HG03575 (cell line): Measurements from ENCODE around the gene RNF20.
"Not testable (repeated sequence)": the region's sequence is repeated elsewhere in the genome, so short reads cannot be mapped to it uniquely, and the experiment has no call there.

Experiments
- ATAC-seq: cut with Tn5 transposase; IDR thresholded peaks from one replicate; pipeline ENCODE4 v1.9.1; 2021; ENCODE audit not compliant: unreplicated experiment, insufficient number of reproducible peaks, low FRiP score; ENCODE audit errors: extremely low read depth

Gene RNF20, protein sequence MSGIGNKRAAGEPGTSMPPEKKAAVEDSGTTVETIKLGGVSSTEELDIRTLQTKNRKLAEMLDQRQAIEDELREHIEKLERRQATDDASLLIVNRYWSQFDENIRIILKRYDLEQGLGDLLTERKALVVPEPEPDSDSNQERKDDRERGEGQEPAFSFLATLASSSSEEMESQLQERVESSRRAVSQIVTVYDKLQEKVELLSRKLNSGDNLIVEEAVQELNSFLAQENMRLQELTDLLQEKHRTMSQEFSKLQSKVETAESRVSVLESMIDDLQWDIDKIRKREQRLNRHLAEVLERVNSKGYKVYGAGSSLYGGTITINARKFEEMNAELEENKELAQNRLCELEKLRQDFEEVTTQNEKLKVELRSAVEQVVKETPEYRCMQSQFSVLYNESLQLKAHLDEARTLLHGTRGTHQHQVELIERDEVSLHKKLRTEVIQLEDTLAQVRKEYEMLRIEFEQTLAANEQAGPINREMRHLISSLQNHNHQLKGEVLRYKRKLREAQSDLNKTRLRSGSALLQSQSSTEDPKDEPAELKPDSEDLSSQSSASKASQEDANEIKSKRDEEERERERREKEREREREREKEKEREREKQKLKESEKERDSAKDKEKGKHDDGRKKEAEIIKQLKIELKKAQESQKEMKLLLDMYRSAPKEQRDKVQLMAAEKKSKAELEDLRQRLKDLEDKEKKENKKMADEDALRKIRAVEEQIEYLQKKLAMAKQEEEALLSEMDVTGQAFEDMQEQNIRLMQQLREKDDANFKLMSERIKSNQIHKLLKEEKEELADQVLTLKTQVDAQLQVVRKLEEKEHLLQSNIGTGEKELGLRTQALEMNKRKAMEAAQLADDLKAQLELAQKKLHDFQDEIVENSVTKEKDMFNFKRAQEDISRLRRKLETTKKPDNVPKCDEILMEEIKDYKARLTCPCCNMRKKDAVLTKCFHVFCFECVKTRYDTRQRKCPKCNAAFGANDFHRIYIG

DNA sequence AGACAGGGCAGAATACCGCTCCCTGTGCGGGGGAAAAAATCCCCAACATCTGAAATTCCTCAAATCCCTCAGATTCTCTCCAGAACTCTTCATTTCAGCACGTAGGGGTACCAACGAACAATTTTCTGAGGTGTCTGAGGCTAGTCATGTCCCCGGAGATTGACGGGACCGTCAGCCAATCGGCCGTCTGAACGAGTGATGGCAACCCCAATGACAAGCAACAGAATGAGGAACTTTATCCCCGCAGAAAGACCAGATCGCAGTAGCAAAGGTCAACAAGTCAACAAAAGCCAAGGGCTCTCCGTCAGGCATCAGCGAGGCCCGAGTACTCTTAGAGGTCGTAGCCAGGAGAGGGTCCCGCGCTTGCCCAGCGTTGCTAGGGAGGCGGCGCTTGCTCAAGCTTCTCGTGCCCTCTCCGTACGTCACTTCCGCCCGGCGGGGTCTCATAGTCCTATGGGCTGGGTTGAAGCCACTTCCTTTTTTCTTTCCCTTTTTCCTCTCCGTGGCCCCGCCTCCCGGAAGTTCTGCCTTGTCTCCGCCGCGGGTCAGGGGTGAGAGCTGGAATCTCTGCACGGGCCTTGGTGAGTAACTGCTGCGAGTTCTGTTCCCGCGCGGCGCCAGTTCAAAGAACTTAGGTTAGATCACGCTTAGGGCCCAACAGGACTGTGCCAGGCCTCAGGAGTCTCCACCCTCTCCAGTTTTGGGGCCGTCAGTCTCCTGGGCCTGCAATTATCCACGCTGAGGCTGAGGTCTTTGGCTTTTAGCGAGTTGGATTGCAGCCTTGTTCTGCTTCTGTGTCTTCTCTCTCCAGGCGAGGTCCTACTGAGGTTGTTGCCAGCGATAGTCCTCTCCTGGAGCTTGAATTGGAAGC is at the start of gene RNF20:
Gene RNF20 (plus strand): TSS at position 520 of the 871 bp plus-strand sequence. CDS start 1,571 bp downstream, outside the sequence.
- peak; percentile 97 for ATAC-seq

- ATAC-seq: no peak
Measured at GRCh38 chr9:101484046-101484445, 49.6 kb upstream of the RNF20 start.

GRCh38 chr9:101485924-101486692 is 47.5 kb upstream of the RNF20 start:
- ATAC-seq: no peak

GRCh38 chr9:101486693-101487442 is 46.8 kb upstream of the RNF20 start:
- no peak for ATAC-seq

- no peak for ATAC-seq
Measured at GRCh38 chr9:101487443-101487840, 46.2 kb upstream of the RNF20 start.

- ATAC-seq: no peak
Measured at GRCh38 chr9:101495810-101496209, 37.8 kb upstream of the RNF20 start.

DNA sequence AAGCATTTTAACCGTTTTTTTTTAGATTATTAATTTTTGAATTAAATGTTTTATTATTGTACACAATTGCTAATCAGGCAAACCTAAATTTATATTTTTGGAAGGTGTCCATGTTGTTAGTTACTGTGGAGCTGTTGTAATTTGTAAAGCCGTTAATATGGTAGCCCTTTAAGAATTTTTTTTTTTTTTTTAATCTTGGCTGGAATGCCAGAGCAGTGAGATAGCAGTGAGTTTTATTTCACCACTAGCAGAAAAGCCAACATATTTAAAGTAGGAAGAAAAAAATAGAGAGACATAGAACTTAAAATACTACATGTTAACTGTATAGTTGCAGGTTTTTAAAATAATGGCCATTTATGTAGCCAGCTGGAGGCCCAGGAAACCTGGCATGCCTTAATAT is 35.3 kb upstream of the RNF20 start:
- ATAC-seq: no peak

DNA sequence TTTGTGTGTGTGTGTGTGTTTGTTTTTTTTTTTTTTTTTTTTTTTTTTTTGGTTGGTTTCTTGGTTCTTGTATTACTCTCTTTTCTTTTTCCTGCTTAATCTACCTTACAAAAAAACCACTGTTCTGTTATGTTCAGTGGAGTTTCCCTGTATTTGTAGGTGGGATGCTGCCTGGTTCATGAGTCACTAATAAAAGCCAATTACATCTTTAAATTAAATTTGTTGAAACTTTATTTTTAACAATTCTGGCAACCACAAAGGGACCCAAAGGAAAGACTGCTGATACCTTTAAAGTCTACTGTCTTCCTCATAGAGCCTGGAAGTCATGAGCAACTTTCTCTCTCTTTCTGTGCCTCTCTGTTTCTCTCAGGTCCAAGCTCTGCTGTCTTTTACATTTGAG is 29.5 kb upstream of the RNF20 start:
- no peak for ATAC-seq

DNA sequence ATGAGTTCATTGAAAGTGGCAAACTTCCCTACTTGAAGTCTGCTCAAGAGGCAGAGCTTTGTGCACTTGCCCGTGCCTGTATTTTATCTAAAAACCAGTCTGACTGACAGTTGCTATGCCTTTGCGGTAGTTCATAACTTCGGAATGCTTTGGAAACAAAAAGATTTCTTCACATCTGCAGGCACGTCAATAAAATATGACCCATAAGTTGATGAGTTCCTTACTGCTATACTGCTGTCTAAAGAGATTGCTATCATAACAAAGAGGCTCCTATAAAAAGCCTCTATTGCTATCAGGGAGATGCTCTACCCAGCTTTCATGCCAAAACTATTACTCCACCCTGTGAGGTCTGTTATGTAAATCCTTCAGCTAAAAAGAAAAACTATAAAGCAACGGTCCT is 25.4 kb upstream of the RNF20 start:
- no peak for ATAC-seq

- ATAC-seq: no peak
Measured at GRCh38 chr9:101509572-101509971, 24.1 kb upstream of the RNF20 start.

- no peak for ATAC-seq
Measured at GRCh38 chr9:101510459-101510858, 23.2 kb upstream of the RNF20 start.

GRCh38 chr9:101511009-101511408 is 22.6 kb upstream of the RNF20 start:
- no peak for ATAC-seq

DNA sequence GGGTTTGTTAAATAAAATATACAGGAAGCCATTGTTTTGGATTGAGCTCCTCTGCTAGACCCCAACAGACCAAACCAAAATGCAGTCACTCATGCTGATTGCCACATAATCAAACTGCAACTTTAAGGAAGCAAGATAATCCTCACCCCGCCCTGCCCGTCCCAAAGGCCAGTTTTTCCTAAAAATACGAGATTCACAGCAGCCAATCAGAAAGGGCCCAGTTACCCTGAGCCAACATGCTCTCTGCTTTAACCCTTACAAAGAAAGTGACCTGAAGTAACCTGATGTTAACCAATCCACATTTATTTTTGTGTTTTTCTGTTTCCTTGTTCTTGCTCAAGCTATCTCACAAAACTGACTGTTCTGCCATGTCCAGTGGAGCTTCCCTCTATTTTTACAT is 21.5 kb upstream of the RNF20 start:
- no peak for ATAC-seq

- no peak for ATAC-seq
Measured at GRCh38 chr9:101513351-101513750, 20.3 kb upstream of the RNF20 start.

- no peak for ATAC-seq
Measured at GRCh38 chr9:101514071-101514470, 19.6 kb upstream of the RNF20 start.

DNA sequence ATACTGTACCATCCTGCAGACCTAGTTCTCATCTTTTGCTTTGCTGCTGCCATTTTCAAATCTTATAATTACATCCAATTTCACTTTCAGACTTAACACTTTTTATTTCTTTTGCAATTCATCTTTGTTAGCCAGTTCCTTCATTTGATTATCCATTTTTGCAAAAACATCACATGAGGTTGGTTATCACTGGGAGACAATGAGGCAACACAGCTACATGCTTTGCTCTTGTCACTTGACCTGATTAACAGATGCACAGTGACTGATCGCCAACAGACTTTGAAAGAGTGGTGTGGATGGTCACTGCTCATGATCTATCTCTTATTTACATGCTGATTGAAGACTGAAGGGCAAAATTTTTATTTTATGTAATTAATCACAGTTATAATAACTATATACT is 17.0 kb upstream of the RNF20 start:
- ATAC-seq: no peak

GRCh38 chr9:101518489-101518888 is 15.2 kb upstream of the RNF20 start:
- not testable (repeated sequence) for ATAC-seq

DNA sequence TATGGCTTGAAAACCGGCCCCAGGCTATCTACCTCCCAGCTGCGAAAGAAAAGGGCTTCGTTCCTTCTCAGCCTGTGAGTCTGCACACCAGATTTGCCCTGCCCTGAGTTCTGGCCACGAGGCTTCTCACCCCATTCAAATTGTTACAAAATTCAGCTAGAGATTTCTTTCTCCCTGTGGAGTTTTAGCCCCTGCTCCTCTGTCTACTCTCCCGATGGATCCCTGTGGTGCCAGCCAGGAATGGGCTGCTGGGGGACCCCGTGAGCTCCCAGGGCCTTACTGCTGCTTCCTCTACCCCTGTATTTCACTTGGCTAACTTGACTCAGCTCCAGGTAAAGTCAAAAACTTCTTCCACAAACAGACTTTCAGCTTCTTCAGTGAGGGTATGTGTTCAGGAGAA is 9.3 kb upstream of the RNF20 start:
- ATAC-seq: no peak
